Measurements from ENCODE around the gene ARL15. TPM values are rescaled to one million over a fixed set of nuclear protein-coding genes. Genes with fewer than 3 reads are reported as not detected.

Gene ARL15
- total and polyA plus RNA-seq, 4 donors, result 5.7 to 66.2 (median 14.9) TPM

DNA sequence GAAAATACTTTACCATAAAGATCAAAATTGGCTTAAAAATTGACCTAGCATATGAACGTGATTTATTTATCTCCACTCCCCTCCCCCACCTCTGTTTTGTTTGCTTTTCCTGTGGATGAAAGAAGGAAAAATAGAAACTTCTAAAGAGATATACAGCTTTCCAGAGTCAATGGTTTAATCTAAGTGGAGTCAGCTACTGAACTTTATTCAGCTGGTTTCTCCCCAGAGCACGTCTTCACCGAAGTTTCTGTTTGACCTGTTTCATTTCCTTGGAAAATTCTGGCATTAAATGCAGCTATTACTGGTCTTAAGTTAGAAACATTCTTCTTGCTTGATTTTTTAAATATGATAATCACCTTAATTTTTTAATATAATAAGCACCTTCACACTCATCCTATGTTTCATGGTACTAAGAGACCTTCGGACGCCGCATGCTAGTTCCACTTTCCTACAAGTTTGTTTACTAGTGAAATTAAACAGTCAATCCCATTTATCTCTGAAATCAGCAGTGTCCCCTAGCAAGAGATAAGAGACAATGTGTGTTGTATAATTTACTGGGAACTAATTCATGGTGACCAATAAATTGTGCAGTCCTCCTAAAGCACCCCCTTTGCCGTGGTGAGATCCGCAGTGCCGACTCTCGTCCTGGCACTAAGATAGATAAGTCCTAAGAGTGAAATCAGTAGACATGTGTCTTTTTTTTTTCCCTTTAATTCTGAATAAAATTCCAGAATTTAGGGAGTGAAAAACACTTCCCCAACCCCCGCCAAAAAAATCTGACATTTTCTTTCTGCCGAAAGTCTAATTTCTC lies 89.9 kb downstream of the ARL15 start:
- no peaks in the 10 kb centered on the region for H3K27me3 ChIP-seq (ENCODE audit: control insufficient read depth in 3 of 3, insufficient read depth in 3 of 3, low read length in 2 of 3)
- H3K9ac ChIP-seq (ENCODE audit: insufficient read depth in 1 of 2, low read length in 2 of 2), result peak overlapping the region in 1 of 2 donors; percentile 15
- H3K27ac ChIP-seq (ENCODE audit: low read depth in 1 of 2, low read length in 1 of 2), result no peak overlapping the region
- no peak overlapping the region for H3K4me3 ChIP-seq
- H3K9me3 ChIP-seq (ENCODE audit: control insufficient read depth in 4 of 4, insufficient read depth in 3 of 4, low read length in 3 of 4), result no peaks in the 10 kb centered on the region
- H3K4me1 ChIP-seq (ENCODE audit: control insufficient read depth in 5 of 5, insufficient read depth in 5 of 5, low read length in 5 of 5), result peaks cover 0 to 27% (median 4%) of the 10 kb centered on the region in 5 donors
- no peaks in the 10 kb centered on the region for H3K36me3 ChIP-seq (ENCODE audit: control insufficient read depth in 4 of 4, insufficient read depth in 4 of 4, low read length in 4 of 4)
- TF ChIP-seq, protein P1, sequence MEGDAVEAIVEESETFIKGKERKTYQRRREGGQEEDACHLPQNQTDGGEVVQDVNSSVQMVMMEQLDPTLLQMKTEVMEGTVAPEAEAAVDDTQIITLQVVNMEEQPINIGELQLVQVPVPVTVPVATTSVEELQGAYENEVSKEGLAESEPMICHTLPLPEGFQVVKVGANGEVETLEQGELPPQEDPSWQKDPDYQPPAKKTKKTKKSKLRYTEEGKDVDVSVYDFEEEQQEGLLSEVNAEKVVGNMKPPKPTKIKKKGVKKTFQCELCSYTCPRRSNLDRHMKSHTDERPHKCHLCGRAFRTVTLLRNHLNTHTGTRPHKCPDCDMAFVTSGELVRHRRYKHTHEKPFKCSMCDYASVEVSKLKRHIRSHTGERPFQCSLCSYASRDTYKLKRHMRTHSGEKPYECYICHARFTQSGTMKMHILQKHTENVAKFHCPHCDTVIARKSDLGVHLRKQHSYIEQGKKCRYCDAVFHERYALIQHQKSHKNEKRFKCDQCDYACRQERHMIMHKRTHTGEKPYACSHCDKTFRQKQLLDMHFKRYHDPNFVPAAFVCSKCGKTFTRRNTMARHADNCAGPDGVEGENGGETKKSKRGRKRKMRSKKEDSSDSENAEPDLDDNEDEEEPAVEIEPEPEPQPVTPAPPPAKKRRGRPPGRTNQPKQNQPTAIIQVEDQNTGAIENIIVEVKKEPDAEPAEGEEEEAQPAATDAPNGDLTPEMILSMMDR (IDR thresholded peaks at IDR 0.05; ENCODE audit: control extremely low read depth, extremely low read depth), result no peak
- ATAC-seq (ENCODE audit: insufficient read depth, low FRiP score) (no peak), DNase-seq (peak in 2 of 3 donors; percentile 46 to 52)
- WGBS, 2 donors, result 69 to 76% methylated on average over 12 of the region's 12 CpGs

DNA sequence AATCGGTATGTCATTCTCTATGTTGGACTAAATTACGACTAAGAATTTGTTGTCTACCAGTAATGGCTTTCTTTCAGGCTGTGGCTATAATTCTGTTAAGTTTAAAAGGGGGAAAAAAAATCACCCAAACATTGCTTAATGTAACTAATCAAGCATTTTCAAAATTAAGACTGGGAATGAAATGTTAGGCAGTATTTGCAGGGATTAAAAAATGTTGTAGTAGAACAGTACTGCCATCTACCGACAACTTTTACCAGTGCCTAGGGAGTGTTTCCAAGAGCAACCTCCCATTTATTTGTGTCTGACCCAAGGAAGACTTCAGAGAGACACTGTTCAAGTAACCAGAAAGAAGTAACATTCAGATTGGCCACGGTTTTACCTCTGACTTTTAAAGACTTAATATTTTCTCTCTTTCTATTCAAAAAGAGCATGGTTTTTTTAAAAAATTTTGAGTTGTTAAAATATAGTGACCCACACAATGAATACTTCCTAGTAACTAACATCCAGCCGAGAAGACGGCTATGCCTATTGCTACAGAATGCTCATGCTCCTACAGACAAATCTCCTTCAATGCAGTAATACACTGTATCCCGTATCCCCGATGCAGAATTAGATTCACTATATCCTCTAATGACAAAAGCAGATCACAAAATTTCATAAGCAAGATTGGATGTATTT lies 92.4 kb downstream of the ARL15 start:
- H3K9ac ChIP-seq (ENCODE audit: insufficient read depth in 1 of 2, low read length in 2 of 2), result no peak overlapping the region
- DNase-seq, result peak; percentile 65 to 92 (median 86)
- no peaks in the 10 kb centered on the region for H3K36me3 ChIP-seq (ENCODE audit: control insufficient read depth in 4 of 4, insufficient read depth in 4 of 4, low read length in 4 of 4)
- H3K4me3 ChIP-seq, result no peak overlapping the region
- H3K4me1 ChIP-seq (ENCODE audit: control insufficient read depth in 5 of 5, insufficient read depth in 5 of 5, low read length in 5 of 5), result peaks cover 1 to 31% (median 4%) of the 10 kb centered on the region in 5 donors
- H3K27ac ChIP-seq (ENCODE audit: low read depth in 1 of 2, low read length in 1 of 2), result no peak overlapping the region
- no peaks in the 10 kb centered on the region for H3K9me3 ChIP-seq (ENCODE audit: control insufficient read depth in 4 of 4, insufficient read depth in 3 of 4, low read length in 3 of 4)
- no peaks in the 10 kb centered on the region for H3K27me3 ChIP-seq (ENCODE audit: control insufficient read depth in 3 of 3, insufficient read depth in 3 of 3, low read length in 2 of 3)
- TF ChIP-seq, protein P1 (IDR thresholded peaks at IDR 0.05; ENCODE audit: control extremely low read depth, extremely low read depth), result peak; percentile 63
- 64 to 69% methylated on average over 8 of the region's 8 CpGs for WGBS, 2 donors
- peak; percentile 73 for ATAC-seq (ENCODE audit: insufficient read depth, low FRiP score)

DNA sequence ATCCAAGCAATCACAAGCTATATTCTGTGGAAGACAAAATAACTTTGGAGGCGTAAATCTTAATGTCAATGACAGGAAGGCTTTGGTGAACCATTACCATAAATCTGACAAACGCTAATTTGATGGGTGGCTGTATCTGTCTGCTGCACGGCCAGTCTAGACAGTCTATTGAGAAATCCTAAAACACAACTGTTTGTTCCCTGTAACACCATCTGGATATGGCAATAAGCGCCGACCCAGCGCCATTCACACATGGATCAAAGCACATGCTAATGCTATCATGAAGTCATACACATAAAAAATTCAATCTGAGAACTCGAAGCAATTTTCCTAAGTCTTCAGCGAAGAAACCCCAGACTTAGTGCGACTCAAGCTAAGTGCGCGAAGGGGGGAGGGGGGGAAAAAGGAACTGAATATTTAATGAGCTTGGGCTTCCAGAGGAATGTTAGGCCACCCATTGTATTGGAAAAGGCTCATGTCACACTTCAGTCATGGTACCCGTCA lies 95.1 kb downstream of the ARL15 start:
- DNase-seq (peak in 2 of 3 donors; percentile 20 to 38), ATAC-seq (ENCODE audit: insufficient read depth, low FRiP score) (no peak)

More for the DNA sequence above, 95.1 kb downstream of the ARL15 start:
- H3K9ac ChIP-seq (ENCODE audit: insufficient read depth in 1 of 2, low read length in 2 of 2), result no peak overlapping the region
- peaks cover 0 to 12% (median 0%) of the 10 kb centered on the region in 5 donors for H3K4me1 ChIP-seq (ENCODE audit: control insufficient read depth in 5 of 5, insufficient read depth in 5 of 5, low read length in 5 of 5)
- TF ChIP-seq, protein P1 (IDR thresholded peaks at IDR 0.05; ENCODE audit: control extremely low read depth, extremely low read depth), result no peak
- no peak overlapping the region for H3K4me3 ChIP-seq
- no peaks in the 10 kb centered on the region for H3K36me3 ChIP-seq (ENCODE audit: control insufficient read depth in 4 of 4, insufficient read depth in 4 of 4, low read length in 4 of 4)
- no peak overlapping the region for H3K27ac ChIP-seq (ENCODE audit: low read depth in 1 of 2, low read length in 1 of 2)
- H3K9me3 ChIP-seq (ENCODE audit: control insufficient read depth in 4 of 4, insufficient read depth in 3 of 4, low read length in 3 of 4), result no peaks in the 10 kb centered on the region
- 66 to 87% methylated on average over 12 of the region's 12 CpGs for WGBS, 2 donors
- H3K27me3 ChIP-seq (ENCODE audit: control insufficient read depth in 3 of 3, insufficient read depth in 3 of 3, low read length in 2 of 3), result no peaks in the 10 kb centered on the region

All from lung (tissue), 12 donors.